ENCODE results near the gene CETN3. TPM values are rescaled to one million over a fixed set of nuclear protein-coding genes. Genes with fewer than 3 reads are reported as not detected.

The CETN3 gene
- total RNA-seq, 2 donors from 2014 or later: 2.6 to 14.3 TPM

DNA sequence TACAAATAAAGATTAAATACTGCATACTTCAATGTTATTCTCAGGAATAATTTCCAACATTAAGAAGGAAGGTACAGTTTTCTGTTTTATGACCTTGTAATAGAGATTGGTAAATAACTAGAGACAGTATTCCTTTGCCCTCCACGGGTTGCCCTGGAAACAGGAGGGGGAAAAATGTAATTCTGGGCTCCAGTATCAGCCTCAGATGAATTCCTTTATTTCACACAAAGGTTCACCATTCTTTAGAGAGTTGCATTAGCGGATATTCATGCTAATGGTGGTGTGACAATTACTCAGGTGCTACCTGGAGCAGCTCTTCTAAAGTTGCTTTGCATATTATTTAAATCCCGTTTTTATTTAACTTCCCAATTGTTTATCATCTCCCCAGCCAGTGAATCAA is 42.6 kb downstream of the CETN3 start:
- no peak for ATAC-seq
- no peak overlapping the region for H3K4me3 ChIP-seq
- no peaks in the 10 kb centered on the region for H3K27me3 ChIP-seq
- peaks cover 0 to 10% (median 0%) of the 10 kb centered on the region in 3 donors for H3K9me3 ChIP-seq
- intact Hi-C loops (cut with DNase I): no loop called here
- no peak for TF ChIP-seq POLR2A (IDR thresholded peaks at IDR 0.05)
- TF ChIP-seq, protein P1, sequence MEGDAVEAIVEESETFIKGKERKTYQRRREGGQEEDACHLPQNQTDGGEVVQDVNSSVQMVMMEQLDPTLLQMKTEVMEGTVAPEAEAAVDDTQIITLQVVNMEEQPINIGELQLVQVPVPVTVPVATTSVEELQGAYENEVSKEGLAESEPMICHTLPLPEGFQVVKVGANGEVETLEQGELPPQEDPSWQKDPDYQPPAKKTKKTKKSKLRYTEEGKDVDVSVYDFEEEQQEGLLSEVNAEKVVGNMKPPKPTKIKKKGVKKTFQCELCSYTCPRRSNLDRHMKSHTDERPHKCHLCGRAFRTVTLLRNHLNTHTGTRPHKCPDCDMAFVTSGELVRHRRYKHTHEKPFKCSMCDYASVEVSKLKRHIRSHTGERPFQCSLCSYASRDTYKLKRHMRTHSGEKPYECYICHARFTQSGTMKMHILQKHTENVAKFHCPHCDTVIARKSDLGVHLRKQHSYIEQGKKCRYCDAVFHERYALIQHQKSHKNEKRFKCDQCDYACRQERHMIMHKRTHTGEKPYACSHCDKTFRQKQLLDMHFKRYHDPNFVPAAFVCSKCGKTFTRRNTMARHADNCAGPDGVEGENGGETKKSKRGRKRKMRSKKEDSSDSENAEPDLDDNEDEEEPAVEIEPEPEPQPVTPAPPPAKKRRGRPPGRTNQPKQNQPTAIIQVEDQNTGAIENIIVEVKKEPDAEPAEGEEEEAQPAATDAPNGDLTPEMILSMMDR (IDR thresholded peaks at IDR 0.05): no peak
- no peaks in the 10 kb centered on the region for H3K36me3 ChIP-seq (replicated peaks in 1 of 2; ENCODE audit: insufficient read depth in 1 of 2, low read depth in 2 of 2)
- H3K27ac ChIP-seq: no peak overlapping the region
- WGBS, 2 donors: 18 to 26% methylated on average over 3 of the region's 3 CpGs
- no peaks in the 10 kb centered on the region for H3K4me1 ChIP-seq
- no peak for DNase-seq

GRCh38 chr5:90365328-90365727 is 44.2 kb downstream of the CETN3 start:
- H3K4me1 ChIP-seq: no peaks in the 10 kb centered on the region
- intact Hi-C loops (cut with DNase I): no loop called here
- DNase-seq (no peak), ATAC-seq (no peak)
- no peaks in the 10 kb centered on the region for H3K9me3 ChIP-seq
- no peak for TF ChIP-seq POLR2A (IDR thresholded peaks at IDR 0.05)
- TF ChIP-seq, protein P1 (IDR thresholded peaks at IDR 0.05): no peak
- no peak overlapping the region for H3K27ac ChIP-seq
- no peak overlapping the region for H3K4me3 ChIP-seq
- H3K27me3 ChIP-seq: no peaks in the 10 kb centered on the region
- H3K36me3 ChIP-seq (replicated peaks in 1 of 2; ENCODE audit: insufficient read depth in 1 of 2, low read depth in 2 of 2): no peaks in the 10 kb centered on the region

DNA sequence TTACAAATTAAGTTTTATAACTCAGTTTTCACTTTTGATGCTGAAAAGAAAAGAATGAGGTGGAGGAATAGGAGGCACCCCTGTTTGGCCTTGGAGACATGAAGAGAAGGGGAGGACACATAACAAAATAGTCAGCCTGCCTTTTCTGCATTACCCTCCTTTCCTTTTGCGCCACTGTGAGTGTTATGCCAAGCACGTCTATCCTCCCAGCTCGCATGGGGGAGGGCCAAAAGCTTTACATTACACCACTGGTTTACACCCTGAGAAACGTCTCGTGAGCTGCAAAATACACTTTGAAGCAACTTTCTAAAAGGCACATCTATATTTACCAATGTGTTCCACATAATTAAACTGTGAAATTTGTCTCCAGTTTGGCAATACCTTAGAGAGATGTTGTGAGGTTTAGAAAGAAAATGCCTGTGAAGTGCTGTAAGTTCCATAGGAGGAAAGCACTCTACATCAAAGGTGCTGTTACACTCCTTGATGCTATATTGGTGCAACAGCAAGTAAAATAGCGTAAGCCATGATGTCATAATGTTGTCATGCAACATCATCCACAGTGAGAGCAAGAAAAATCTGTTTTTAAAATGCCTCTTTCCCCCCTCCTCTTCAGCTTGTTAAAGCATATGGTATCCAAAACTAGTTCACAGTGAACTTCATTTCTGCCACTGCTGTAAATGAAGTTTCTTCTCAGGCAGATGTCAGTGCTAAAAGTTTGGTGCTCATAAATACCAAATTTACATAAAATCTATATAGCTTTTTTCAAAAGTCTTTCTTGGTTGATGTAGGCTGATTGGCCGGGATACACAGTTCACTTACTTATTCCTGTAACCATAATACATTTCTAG is 50.3 kb downstream of the CETN3 start:
- H3K36me3 ChIP-seq (replicated peaks in 1 of 2; ENCODE audit: insufficient read depth in 1 of 2, low read depth in 2 of 2): no peaks in the 10 kb centered on the region
- H3K4me3 ChIP-seq: no peak overlapping the region
- no peak overlapping the region for H3K27ac ChIP-seq
- H3K9me3 ChIP-seq: no peaks in the 10 kb centered on the region
- TF ChIP-seq, protein P1 (IDR thresholded peaks at IDR 0.05): no peak
- no peak for TF ChIP-seq POLR2A (IDR thresholded peaks at IDR 0.05)
- no peak for ATAC-seq
- intact Hi-C loops (cut with DNase I): no loop called here
- no peak for DNase-seq
- WGBS, 2 donors: 66 to 72% methylated on average over 7 of the region's 7 CpGs
- H3K4me1 ChIP-seq: no peaks in the 10 kb centered on the region
- no peaks in the 10 kb centered on the region for H3K27me3 ChIP-seq

DNA sequence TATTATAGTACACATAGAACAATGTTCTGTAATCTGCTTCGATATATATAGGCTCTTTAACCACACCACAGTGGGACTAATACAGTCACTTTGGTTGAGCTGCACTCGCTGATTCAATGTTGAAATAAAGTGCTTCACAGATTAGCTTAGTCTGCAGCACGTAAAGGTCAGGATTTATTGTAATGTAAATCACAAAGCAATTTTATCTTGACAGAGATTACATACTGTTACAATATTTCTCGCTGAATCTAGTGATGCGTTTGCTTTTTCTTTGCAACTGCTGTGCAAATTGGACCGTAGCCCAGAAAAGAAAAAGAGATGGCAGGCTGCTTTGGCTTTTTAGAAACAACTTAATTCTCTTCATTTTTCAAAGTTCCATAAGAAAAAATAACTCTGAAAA is 52.9 kb downstream of the CETN3 start:
- Histone ChIP-seq H3K36me3 (replicated peaks in 1 of 2; ENCODE audit: insufficient read depth in 1 of 2, low read depth in 2 of 2) (no peaks in the 10 kb centered on the region), H3K4me1 (no peaks in the 10 kb centered on the region), H3K9me3 (no peaks in the 10 kb centered on the region), H3K27ac (no peak overlapping the region), H3K27me3 (no peaks in the 10 kb centered on the region), H3K4me3 (no peak overlapping the region)
- WGBS, 2 donors: 32 to 35% methylated on average over 6 of the region's 6 CpGs
- ATAC-seq (no peak), DNase-seq (no peak)
- intact Hi-C loops (cut with DNase I): no loop called here
- no peak for TF ChIP-seq POLR2A (IDR thresholded peaks at IDR 0.05)
- TF ChIP-seq, protein P1 (IDR thresholded peaks at IDR 0.05): no peak

- Histone ChIP-seq H3K9me3 (no peaks in the 10 kb centered on the region), H3K4me3 (no peak overlapping the region), H3K27ac (no peak overlapping the region), H3K36me3 (replicated peaks in 1 of 2; ENCODE audit: insufficient read depth in 1 of 2, low read depth in 2 of 2) (no peaks in the 10 kb centered on the region), H3K27me3 (no peaks in the 10 kb centered on the region), H3K4me1 (no peaks in the 10 kb centered on the region)
- no peak for DNase-seq
- no peak for ATAC-seq
- intact Hi-C loops (cut with DNase I): no loop called here
- TF ChIP-seq POLR2A (IDR thresholded peaks at IDR 0.05): no peak
- TF ChIP-seq, protein P1 (IDR thresholded peaks at IDR 0.05): no peak
Measured at GRCh38 chr5:90356176-90356575, 53.4 kb downstream of the CETN3 start.

All from body of pancreas (tissue), 4 donors.